ENCODE data around the gene KAZALD1.
A peak's percentile ranks its signal among the peaks of the same experiment; 100 is the strongest.
"Not testable (repeated sequence)": the region's sequence is repeated elsewhere in the genome, so short reads cannot be mapped to it uniquely, and the experiment has no call there.

Gene KAZALD1

GRCh38 chr10:101030496-101031127 lies 31.2 kb upstream of the KAZALD1 start:
- DNase-seq, result peak in 2 of 14 donors; percentile 53 to 59

- DNase-seq, result peak; percentile 35 to 95 (median 88)
Observed at GRCh38 chr10:101031128-101031795, 30.5 kb upstream of the KAZALD1 start, which contains the start of the genes PDZD7 and SFXN3. Gene PDZD7 (minus strand): TSS chr10:101031129. CDS start chr10:101030219, 910 bp downstream. Gene SFXN3 (plus strand): TSS chr10:101031234. CDS start chr10:101034695, 3,461 bp downstream.

- peak; percentile 31 to 89 (median 82) for DNase-seq
Observed at GRCh38 chr10:101031796-101032636, 29.8 kb upstream of the KAZALD1 start.

GRCh38 chr10:101032637-101033224 lies 29.1 kb upstream of the KAZALD1 start:
- peak in 8 of 14 donors; percentile 66 to 90 (median 79) for DNase-seq

- DNase-seq, result no peak
Observed at GRCh38 chr10:101033276-101033675, 28.5 kb upstream of the KAZALD1 start.

- not testable (repeated sequence) for DNase-seq
Observed at GRCh38 chr10:101034404-101034803, 27.4 kb upstream of the KAZALD1 start.

GRCh38 chr10:101035314-101035713 lies 26.5 kb upstream of the KAZALD1 start:
- no peak for DNase-seq

GRCh38 chr10:101035916-101036702 lies 25.7 kb upstream of the KAZALD1 start:
- DNase-seq, result no peak

- no peak for DNase-seq
Observed at GRCh38 chr10:101036726-101037125, 25.1 kb upstream of the KAZALD1 start.

- no peak for DNase-seq
Observed at GRCh38 chr10:101038484-101038883, 23.3 kb upstream of the KAZALD1 start.

GRCh38 chr10:101040061-101040460 lies 21.7 kb upstream of the KAZALD1 start:
- no peak for DNase-seq

GRCh38 chr10:101040851-101041250 lies 20.9 kb upstream of the KAZALD1 start:
- no peak for DNase-seq

GRCh38 chr10:101041252-101041761 lies 20.5 kb upstream of the KAZALD1 start:
- DNase-seq, result peak in 12 of 14 donors; percentile 11 to 70 (median 58)

- DNase-seq, result no peak
Observed at GRCh38 chr10:101042118-101042517, 19.7 kb upstream of the KAZALD1 start.

GRCh38 chr10:101042667-101043362 lies 19.0 kb upstream of the KAZALD1 start:
- DNase-seq, result peak in 13 of 14 donors; percentile 24 to 91 (median 73)

- no peak for DNase-seq
Observed at GRCh38 chr10:101043363-101043707, 18.5 kb upstream of the KAZALD1 start.

GRCh38 chr10:101044117-101044516 lies 17.7 kb upstream of the KAZALD1 start:
- DNase-seq, result no peak

GRCh38 chr10:101046332-101047238 lies 15.2 kb upstream of the KAZALD1 start:
- DNase-seq, result no peak

- DNase-seq, result no peak
Observed at GRCh38 chr10:101047268-101047667, 14.5 kb upstream of the KAZALD1 start.

Measured in C1 segment of cervical spinal cord (tissue), 14 donors.